NCI-H226 (cell line): ENCODE results near the gene PUSL1.

Experiments used
- DNase-seq: peaks from one replicate; pipeline ENCODE4 v3.0.0-alpha.2; 2015

Gene PUSL1

GRCh38 chr1:1342061-1342562, 33.7 kb downstream of the PUSL1 start:
- DNase-seq, result no peak

- no peak for DNase-seq
Measured at GRCh38 chr1:1342584-1343115, 34.3 kb downstream of the PUSL1 start.

GRCh38 chr1:1343811-1344421, 35.5 kb downstream of the PUSL1 start:
- DNase-seq, result no peak

- peak; percentile 94 for DNase-seq
Measured at GRCh38 chr1:1344655-1345361, 36.4 kb downstream of the PUSL1 start.

- peak; percentile 65 for DNase-seq
Measured at GRCh38 chr1:1345384-1345783, 37.0 kb downstream of the PUSL1 start.

GRCh38 chr1:1345860-1346500, 37.6 kb downstream of the PUSL1 start:
- no peak for DNase-seq

- DNase-seq, result no peak
Measured at GRCh38 chr1:1346501-1346890, 38.1 kb downstream of the PUSL1 start.

- no peak for DNase-seq
Measured at GRCh38 chr1:1347026-1347595, 38.7 kb downstream of the PUSL1 start.

- peak; percentile 12 for DNase-seq
Measured at GRCh38 chr1:1347663-1348419, 39.4 kb downstream of the PUSL1 start.

GRCh38 chr1:1348420-1349255, 40.2 kb downstream of the PUSL1 start:
- DNase-seq, result no peak

- peak; percentile 48 for DNase-seq
Measured at GRCh38 chr1:1349256-1350012, 41.0 kb downstream of the PUSL1 start, which contains the start of gene DVL1. DVL1 (minus strand) TSS chr1:1349418; CDS start chr1:1349065, 353 bp downstream.

GRCh38 chr1:1351511-1352427, 43.4 kb downstream of the PUSL1 start:
- DNase-seq, result no peak

GRCh38 chr1:1352786-1353388, 44.5 kb downstream of the PUSL1 start:
- no peak for DNase-seq

- DNase-seq, result no peak
Measured at GRCh38 chr1:1353389-1354151, 45.2 kb downstream of the PUSL1 start.

- no peak for DNase-seq
Measured at GRCh38 chr1:1354271-1355247, 46.2 kb downstream of the PUSL1 start.

- no peak for DNase-seq
Measured at GRCh38 chr1:1355416-1355815, 47.0 kb downstream of the PUSL1 start.

GRCh38 chr1:1356166-1356795, 47.9 kb downstream of the PUSL1 start:
- DNase-seq, result no peak
